Heart left ventricle (tissue), 16 donors: ENCODE measurements around the gene S100PBP. TPM values are rescaled to one million over a fixed set of nuclear protein-coding genes. Genes with fewer than 3 reads are reported as not detected.

Experiments used
- ATAC-seq, 4 donors: fragments of 200-7000 bp; cut with Tn5 transposase; one replicate each; pipeline ENCODE4 v1.9.1; 2020 to 2022; ENCODE audit warnings: moderate library complexity in 4 of 4, mild to moderate bottlenecking in 3 of 4, moderate number of reproducible peaks in 1 of 4
- DNase-seq, 5 donors: peaks; one replicate each; pipeline ENCODE4 v3.0.0-alpha.2; 2020
- H3K27ac ChIP-seq, 12 donors: fragments of 200-600 bp; sonication (generic) in 4 of 12; one replicate each; pipeline versions ENCODE4 v1.5.0 to v1.8.0; 2016 to 2022; ENCODE audit warnings: mild to moderate bottlenecking in 2 of 12
- H3K27me3 ChIP-seq, 9 donors: fragments of 200-600 bp; sonication (generic) in 2 of 9; one replicate each; pipeline versions ENCODE4 v1.5.1 to v1.8.0; 2016 to 2022; ENCODE audit warnings: mild to moderate bottlenecking in 3 of 9
- H3K36me3 ChIP-seq, 9 donors: fragments of 200-600 bp; sonication (generic) in 2 of 9; one replicate each; pipeline versions ENCODE4 v1.5.0 to v1.8.0; 2018 to 2022; ENCODE audit warnings: mild to moderate bottlenecking in 2 of 9
- H3K4me1 ChIP-seq, 12 donors: fragments of 200-600 bp; sonication (generic) in 4 of 12; one replicate each; pipeline versions ENCODE4 v1.5.0 to v1.8.0; 2016 to 2022; ENCODE audit warnings: mild to moderate bottlenecking in 3 of 12
- H3K4me3 ChIP-seq, 12 donors: fragments of 200-600 bp; sonication (generic) in 4 of 12; one replicate each; pipeline versions ENCODE4 v1.5.0 to v1.8.0; 2017 to 2022; ENCODE audit warnings: mild to moderate bottlenecking in 9 of 12, moderate library complexity in 4 of 12
- H3K9me3 ChIP-seq, 12 donors: fragments of 200-600 bp; sonication (generic) in 4 of 12; one replicate each; pipeline versions ENCODE4 v1.5.0 to v1.8.0; 2016 to 2022; ENCODE audit warnings: mild to moderate bottlenecking in 1 of 12
- POLR2A ChIP-seq, 2 donors: fragments of 450-650 bp; IDR thresholded peaks; one replicate each; pipeline ENCODE4 v1.6.1; 2017; ENCODE audit warnings: antibody characterized with exemption in 2 of 2, mild to moderate bottlenecking in 2 of 2, moderate library complexity in 2 of 2
- WGBS, 4 donors: extraction: QIAGEN DNeasy Blood & Tissue Kit in 2 of 4; methylation state at CpG; one replicate each; pipeline versions ENCODE4 v1.1.5 to v1.1.7; 2013 to 2018; 5-methylcytosine and 5-hydroxymethylcytosine counted together
- intact Hi-C, 10 donors: fragments of 100-400 bp; cut with DNase I; formaldehyde crosslinking; loops; one replicate each; pipeline versions ENCODE4 v1.11.1 to v1.14.2; 2022
- polyA plus RNA-seq, 2 donors: library from polyadenylated mRNA; stranded (reverse); fragments of 200-250 nt; gene quantifications; one replicate each; pipeline ENCODE4 v1.2.3, GENCODE V29; 2013
- total RNA-seq, 9 donors: library from RNA; depleted of rRNA in 2 of 9; stranded (reverse); fragments of >200 nt in 2 of 9; fragmentation: NEBNext Ultra II Directional in 3 of 9; extraction: Animal tissue kit (Norgen Biotek cat#: 25700) in 3 of 9; gene quantifications; one replicate each; pipeline versions ENCODE4 v1.1.0 to v1.2.4, GENCODE V29; 2016 to 2023
- TF ChIP-seq, protein P1 (sequence below), 12 donors: fragments of 200-600 bp; sonication (generic) in 4 of 12; IDR thresholded peaks; one replicate each; pipeline versions ENCODE4 v1.5.0 to v1.8.0; 2018 to 2022; ENCODE audit warnings: antibody characterized with exemption in 12 of 12, mild to moderate bottlenecking in 5 of 12
- donor health status: ischemic (EF 13 %, LVEDD 7.1; RV severe dilation, severe dysfunction).
- donor health status: healthy with polysubstance abuse.
- donor health status: DM: no; HTN: yes; CAD: no.
- donor health status: DM: no; HTN: no; CAD: no.
- donor health status: ischemic (EF 25% LVEDD 6.9; RV normal size, moderate dysfunction).
- donor health status: ischemic (EF 25% LVEDD 5.7; RV mildly dilated, moderate dysfunction).
- donor health status: healthy.
- donor health status: DM: yes; HTN: yes; CAD: no.
- donor health status: ischemic (EF 35%, LVEDD 5.7; RV mildly dilated, moderate dysfunction).
- donor health status: nonischemic (EF 11% LVEDD 7.7; RV severe dilation, severe dysfunction).
- donor health status: DM: yes; HTN: yes; CAD: no.
- donor health status: PGD.
- donor health status: ischemic (EF 29% LVEDD 5.4; RV normal size, mild dysfunction).
- donor health status: nonischemic (EF 23%, LVEDD 6.1; RV moderate dilation, normal function).

The S100PBP gene
- total and polyA plus RNA-seq, 11 donors, result 5.8 to 21.2 (median 10.7) TPM

DNA sequence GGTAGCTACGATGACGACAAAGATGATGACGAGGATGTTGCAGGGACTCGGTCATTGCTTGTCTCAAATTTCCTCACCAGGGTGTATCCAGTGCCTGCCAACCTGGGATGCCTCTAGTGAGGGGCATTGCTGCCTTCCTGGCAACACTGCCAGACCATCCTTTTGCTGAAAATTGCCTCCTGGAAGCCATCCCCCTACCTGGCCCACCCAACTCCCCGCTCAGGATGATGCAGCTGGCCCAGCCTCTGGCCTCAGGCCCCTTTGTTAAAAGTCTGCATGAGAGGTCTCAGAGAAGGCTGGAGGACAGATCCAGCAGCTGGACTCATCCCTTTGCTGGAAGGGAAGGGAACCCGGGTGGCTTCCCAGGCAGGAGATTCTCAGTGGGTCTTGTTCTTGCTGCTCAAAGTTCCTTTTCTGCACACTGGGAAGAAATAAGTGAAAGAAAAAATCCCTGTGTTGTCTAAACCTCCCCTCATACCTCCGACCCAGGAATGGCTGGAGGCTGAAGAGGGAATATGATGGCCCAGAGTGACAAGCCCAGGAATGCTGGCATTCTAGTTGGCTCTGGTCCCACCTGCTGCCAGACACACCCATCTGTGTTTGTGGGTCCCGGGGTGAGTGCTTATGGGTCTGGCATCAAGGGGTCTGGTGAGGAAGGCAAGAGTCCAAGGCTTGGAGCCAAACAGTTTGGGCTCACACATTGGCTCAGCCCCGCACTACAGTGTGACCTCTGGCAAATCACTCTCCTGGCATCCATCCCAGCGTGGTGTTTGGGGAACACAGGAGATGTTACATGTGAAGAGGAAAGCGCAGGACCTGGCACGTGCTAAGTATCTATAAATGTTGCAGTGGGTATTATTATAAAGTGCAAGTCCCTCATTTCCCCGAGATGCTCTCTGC, 60.0 kb downstream of the S100PBP start:
- intact Hi-C loops, result loop anchor here in 9 of 10 donors (2.0 to 10.0 kb wide), 6 partner anchors 163 to 473 kb away; partner anchors contain the start of gene AZIN2 (in 1 of the 9)
- 46 to 53% (median 48%) methylated on average over 12 to 13 of the region's 13 CpGs for WGBS, 4 donors
- no peaks in the 10 kb centered on the region for H3K9me3 ChIP-seq
- TF ChIP-seq, protein P1, sequence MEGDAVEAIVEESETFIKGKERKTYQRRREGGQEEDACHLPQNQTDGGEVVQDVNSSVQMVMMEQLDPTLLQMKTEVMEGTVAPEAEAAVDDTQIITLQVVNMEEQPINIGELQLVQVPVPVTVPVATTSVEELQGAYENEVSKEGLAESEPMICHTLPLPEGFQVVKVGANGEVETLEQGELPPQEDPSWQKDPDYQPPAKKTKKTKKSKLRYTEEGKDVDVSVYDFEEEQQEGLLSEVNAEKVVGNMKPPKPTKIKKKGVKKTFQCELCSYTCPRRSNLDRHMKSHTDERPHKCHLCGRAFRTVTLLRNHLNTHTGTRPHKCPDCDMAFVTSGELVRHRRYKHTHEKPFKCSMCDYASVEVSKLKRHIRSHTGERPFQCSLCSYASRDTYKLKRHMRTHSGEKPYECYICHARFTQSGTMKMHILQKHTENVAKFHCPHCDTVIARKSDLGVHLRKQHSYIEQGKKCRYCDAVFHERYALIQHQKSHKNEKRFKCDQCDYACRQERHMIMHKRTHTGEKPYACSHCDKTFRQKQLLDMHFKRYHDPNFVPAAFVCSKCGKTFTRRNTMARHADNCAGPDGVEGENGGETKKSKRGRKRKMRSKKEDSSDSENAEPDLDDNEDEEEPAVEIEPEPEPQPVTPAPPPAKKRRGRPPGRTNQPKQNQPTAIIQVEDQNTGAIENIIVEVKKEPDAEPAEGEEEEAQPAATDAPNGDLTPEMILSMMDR (IDR thresholded peaks at IDR 0.05), result no peak
- TF ChIP-seq POLR2A (IDR thresholded peaks at IDR 0.05), result no peak
- peak in 4 of 5 donors; percentile 67 to 88 (median 70) for DNase-seq
- peak; percentile 57 to 72 (median 60) for ATAC-seq
- peaks cover 0 to 3% (median 0%) of the 10 kb centered on the region in 9 donors for H3K27me3 ChIP-seq
- no peaks in the 10 kb centered on the region for H3K36me3 ChIP-seq
- H3K4me1 ChIP-seq, result peaks cover 0 to 49% (median 21%) of the 10 kb centered on the region in 12 donors
- peak overlapping the region in 1 of 12 donors; percentile 22 for H3K27ac ChIP-seq
- no peak overlapping the region for H3K4me3 ChIP-seq

DNA sequence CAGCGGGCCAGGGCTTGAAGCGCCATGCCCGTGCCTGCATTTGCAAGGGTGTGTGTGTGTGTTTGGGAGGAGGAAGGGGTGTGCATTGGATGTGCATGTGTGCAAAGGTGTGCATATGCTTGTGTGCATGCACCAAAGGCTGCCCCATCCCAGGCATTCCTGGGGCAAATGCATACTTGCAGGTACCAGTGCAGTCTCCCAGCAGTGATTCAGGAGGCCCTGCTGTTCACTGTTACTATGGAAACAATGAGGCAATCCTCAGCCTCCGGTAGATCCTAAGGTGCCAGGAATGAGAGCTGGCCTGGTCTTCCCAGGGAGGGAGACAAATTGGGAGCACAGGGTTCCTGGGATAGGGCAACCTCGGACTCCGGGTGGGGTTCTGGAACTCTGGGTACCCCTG, 60.7 kb downstream of the S100PBP start:
- intact Hi-C loops, result loop anchor here in 7 of 10 donors (5.0 to 10.0 kb wide), 4 partner anchors 163 to 473 kb away; partner anchors contain the start of gene AZIN2 (in 1 of the 7)
- Histone ChIP-seq H3K4me3 (no peak overlapping the region), H3K4me1 (peaks cover 0 to 46% (median 19%) of the 10 kb centered on the region in 12 donors), H3K36me3 (no peaks in the 10 kb centered on the region), H3K27me3 (no peaks in the 10 kb centered on the region), H3K9me3 (no peaks in the 10 kb centered on the region), H3K27ac (no peak overlapping the region)
- TF ChIP-seq POLR2A (IDR thresholded peaks at IDR 0.05), result no peak
- TF ChIP-seq, protein P1 (IDR thresholded peaks at IDR 0.05), result no peak
- DNase-seq (peak in 1 of 5 donors; percentile 23), ATAC-seq (no peak)
- WGBS, 4 donors, result 43 to 59% (median 56%) methylated on average over 5 to 6 of the region's 6 CpGs

DNA sequence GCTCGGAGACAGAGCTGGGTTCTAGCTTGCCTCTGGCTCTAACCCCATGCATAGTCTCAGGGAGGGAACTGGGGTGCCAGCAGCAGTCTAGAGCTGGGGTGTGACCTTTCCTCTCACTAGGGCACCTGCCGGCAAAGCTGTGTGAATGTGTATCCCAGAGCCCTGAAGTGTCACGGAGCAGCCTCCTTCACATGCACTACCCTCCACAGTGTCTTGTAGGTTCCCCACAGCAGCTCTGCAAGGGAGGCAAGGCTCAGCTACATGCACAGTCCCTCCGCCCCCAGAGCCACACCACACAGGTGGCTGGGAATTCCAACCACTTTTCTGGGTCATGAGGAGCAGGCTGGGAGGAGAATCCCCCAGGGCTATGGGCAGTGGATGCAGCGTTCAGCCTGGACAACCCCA, 61.2 kb downstream of the S100PBP start:
- ATAC-seq, result no peak
- Histone ChIP-seq H3K4me3 (no peak overlapping the region), H3K9me3 (no peaks in the 10 kb centered on the region), H3K36me3 (no peaks in the 10 kb centered on the region), H3K4me1 (peaks cover 0 to 46% (median 19%) of the 10 kb centered on the region in 12 donors), H3K27ac (no peak overlapping the region), H3K27me3 (no peaks in the 10 kb centered on the region)
- 65 to 72% (median 70%) methylated on average over 4 to 5 of the region's 5 CpGs for WGBS, 4 donors
- peak in 1 of 5 donors; percentile 25 for DNase-seq
- TF ChIP-seq, protein P1 (IDR thresholded peaks at IDR 0.05), result no peak
- no peak for TF ChIP-seq POLR2A (IDR thresholded peaks at IDR 0.05)
- intact Hi-C loops, result loop anchor here in 7 of 10 donors (5.0 to 10.0 kb wide), 4 partner anchors 164 to 474 kb away; partner anchors contain the start of gene AZIN2 (in 1 of the 7)

DNA sequence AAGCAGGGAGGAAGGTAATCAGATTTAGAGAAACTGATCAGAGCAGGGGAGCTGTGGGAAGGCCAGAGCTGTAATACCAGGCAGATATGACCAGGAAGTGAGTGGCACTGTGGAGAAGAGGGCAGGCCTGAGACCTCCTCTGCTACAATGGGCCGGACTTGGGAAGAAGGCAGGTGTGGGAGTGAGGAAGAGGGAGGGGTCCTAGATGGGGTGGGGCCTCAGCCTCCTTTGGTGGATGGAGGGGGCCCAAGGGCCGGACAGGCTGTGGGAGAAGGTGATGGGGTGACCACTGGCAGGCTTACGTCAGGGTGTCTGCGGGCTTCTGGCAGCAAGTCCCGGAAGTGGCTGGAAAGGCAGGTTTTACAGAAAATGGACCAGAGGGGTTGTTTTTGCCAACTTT, 63.8 kb downstream of the S100PBP start:
- Histone ChIP-seq H3K36me3 (no peaks in the 10 kb centered on the region), H3K4me3 (no peak overlapping the region), H3K4me1 (peaks cover 0 to 52% (median 19%) of the 10 kb centered on the region in 12 donors), H3K9me3 (no peaks in the 10 kb centered on the region), H3K27ac (peak overlapping the region in 3 of 12 donors; percentile 59 to 79 (median 74)), H3K27me3 (peaks cover 5 to 19% (median 12%) of the 10 kb centered on the region in 9 donors)
- 64 to 79% (median 76%) methylated on average over 5 of the region's 5 CpGs for WGBS, 4 donors
- intact Hi-C loops, result no loop called here
- no peak for TF ChIP-seq POLR2A (IDR thresholded peaks at IDR 0.05)
- TF ChIP-seq, protein P1 (IDR thresholded peaks at IDR 0.05), result no peak
- ATAC-seq (no peak), DNase-seq (peak in 1 of 5 donors; percentile 21)
